DOHH2 (cell line): ENCODE measurements around the gene CCSER2.

Source experiments
- CTCF ChIP-seq: fragments of 200-600 bp; sonication (generic); IDR thresholded peaks from one replicate; pipeline ENCODE4 v1.5.1; 2014; ENCODE audit warnings: antibody characterized with exemption, mild to moderate bottlenecking, low read depth, low read length; ENCODE audit not compliant: poor library complexity, severe bottlenecking
- EZH2phosphoT487 ChIP-seq: fragments of 200-600 bp; sonication (generic); IDR thresholded peaks from 2 replicates; pipeline ENCODE4 v1.6.1; 2017; ENCODE audit warnings: borderline replicate concordance, mild to moderate bottlenecking, antibody characterized with exemption, low read length, moderate library complexity, mixed read lengths

DNA sequence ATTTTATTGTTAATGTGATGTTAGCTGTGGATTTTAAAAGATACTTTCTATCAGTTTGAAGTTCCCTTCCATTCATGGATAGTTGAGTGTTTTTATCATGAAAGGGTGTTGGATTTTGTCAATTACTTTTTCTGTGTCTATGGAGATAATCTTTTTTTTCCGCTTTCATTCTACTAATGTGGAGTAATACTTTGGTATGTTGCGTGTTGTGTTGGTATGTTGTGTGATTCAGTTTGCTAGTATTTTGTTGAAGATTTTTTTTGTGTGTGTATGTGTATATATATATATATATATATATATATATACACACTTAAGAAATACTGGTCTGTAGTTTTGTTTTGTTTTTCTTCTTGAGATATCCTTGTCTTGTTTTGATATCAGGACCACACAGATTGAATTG lies 100.3 kb downstream of the CCSER2 start:
- no peak for TF ChIP-seq CTCF
- TF ChIP-seq EZH2phosphoT487 = no peak
